ENCODE measurements around the gene MAP2.

The MAP2 gene

GRCh38 chr2:209753020-209753419, 329.2 kb downstream of the MAP2 start:
- no peak for DNase-seq

- no peak for DNase-seq
These were observed 333.3 kb downstream of the MAP2 start for GRCh38 chr2:209757163-209757562.

GRCh38 chr2:209761566-209761965, 337.7 kb downstream of the MAP2 start:
- no peak for DNase-seq

GRCh38 chr2:209762563-209762962, 338.7 kb downstream of the MAP2 start:
- DNase-seq: no peak

GRCh38 chr2:209763106-209763505, 339.3 kb downstream of the MAP2 start:
- DNase-seq: no peak

- DNase-seq: no peak
These were observed 342.8 kb downstream of the MAP2 start for GRCh38 chr2:209766613-209767012.

- DNase-seq: no peak
These were observed 343.5 kb downstream of the MAP2 start for GRCh38 chr2:209767316-209767715.

- DNase-seq: no peak
These were observed 344.7 kb downstream of the MAP2 start for GRCh38 chr2:209768557-209768956.

GRCh38 chr2:209771474-209772289, 347.8 kb downstream of the MAP2 start, which contains the start of gene UNC80:
TSS of gene UNC80 (plus strand) at chr2:209771832. CDS start at chr2:209772073, 241 bp downstream.
- peak; percentile 57 for DNase-seq

- DNase-seq: no peak
These were observed 348.4 kb downstream of the MAP2 start for GRCh38 chr2:209772290-209772685.

- DNase-seq: no peak
These were observed 349.5 kb downstream of the MAP2 start for GRCh38 chr2:209773377-209773776.
